NB4 (cell line): ENCODE measurements around the gene ACSS3.

ENCODE experiments used
- CTCF ChIP-seq: IDR thresholded peaks from one replicate; pipeline ENCODE4 v1.5.1; 2012; ENCODE audit warnings: low read depth, low read length
- MYC ChIP-seq: IDR thresholded peaks from 2 replicates; pipeline ENCODE4 v1.6.1; 2011; ENCODE audit warnings: low read depth, low read length
- TF ChIP-seq, protein P1 (sequence below): IDR thresholded peaks from 2 replicates; pipeline ENCODE4 v1.6.1; 2011; ENCODE audit warnings: low read depth, low read length

DNA sequence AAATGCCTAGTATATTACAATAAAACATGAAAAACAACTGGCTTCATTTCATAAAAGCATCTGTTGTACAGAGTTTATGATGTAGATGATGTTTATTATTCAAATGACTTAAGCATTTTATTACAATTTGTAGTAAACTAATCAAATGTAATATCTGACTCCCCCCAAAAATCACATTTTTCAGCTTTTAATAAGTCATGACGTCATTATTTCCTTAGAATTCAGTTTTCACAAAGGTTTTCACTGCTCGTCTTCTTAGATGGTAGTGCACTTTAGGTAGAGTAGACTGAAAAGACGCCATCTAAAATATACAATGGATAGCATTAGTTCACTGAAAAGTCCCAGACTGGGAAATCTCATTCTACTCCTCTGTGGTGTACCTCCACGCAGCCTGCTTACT, 181.5 kb downstream of the ACSS3 start:
- TF ChIP-seq CTCF (no peak), MYC (no peak)
- TF ChIP-seq, protein P1, sequence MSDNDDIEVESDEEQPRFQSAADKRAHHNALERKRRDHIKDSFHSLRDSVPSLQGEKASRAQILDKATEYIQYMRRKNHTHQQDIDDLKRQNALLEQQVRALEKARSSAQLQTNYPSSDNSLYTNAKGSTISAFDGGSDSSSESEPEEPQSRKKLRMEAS: no peak
